GM23338 (cell line): ENCODE data around the gene LARGE1. TPM values are rescaled to one million over a fixed set of nuclear protein-coding genes. Genes with fewer than 3 reads are reported as not detected.

ENCODE experiments used
- ATAC-seq: fragments of 200-7000 bp; cut with Tn5 transposase; 3 replicates; pipeline ENCODE4 v1.9.1; 2020
- DNase-seq: peaks from one replicate; pipeline ENCODE4 v3.0.0-alpha.2; 2015; ENCODE audit warnings: low spot score
- H2AFZ ChIP-seq: fragments of 200-600 bp; sonication (generic); 2 replicates; pipeline ENCODE4 v1.8.0; 2016; ENCODE audit warnings: antibody characterized with exemption, mild to moderate bottlenecking, moderate library complexity
- H3F3A ChIP-seq: fragments of 200-600 bp; sonication (generic); replicated peaks from 2 replicates; pipeline ENCODE4 v1.8.0; 2017; ENCODE audit warnings: antibody characterized with exemption, mixed run types, low read depth
- H3K27ac ChIP-seq: fragments of 200-600 bp; sonication (generic); 2 replicates; pipeline ENCODE4 v1.6.1; 2016; ENCODE audit warnings: low read depth
- H3K27me3 ChIP-seq: fragments of 200-600 bp; sonication (generic); 2 replicates; pipeline ENCODE4 v1.8.0; 2016; ENCODE audit warnings: mild to moderate bottlenecking, mixed run types, moderate library complexity; ENCODE audit not compliant: insufficient read depth
- H3K36me3 ChIP-seq: fragments of 200-600 bp; sonication (generic); 2 replicates; pipeline ENCODE4 v1.8.0; 2016; ENCODE audit warnings: mild to moderate bottlenecking; ENCODE audit not compliant: insufficient read depth
- H3K4me1 ChIP-seq: fragments of 200-600 bp; sonication (generic); 2 replicates; pipeline ENCODE4 v1.8.0; 2016; ENCODE audit warnings: mild to moderate bottlenecking, moderate library complexity; ENCODE audit not compliant: insufficient read depth
- H3K4me2 ChIP-seq: fragments of 200-600 bp; sonication (generic); 2 replicates; pipeline ENCODE4 v1.7.1; 2017; ENCODE audit warnings: mixed run types
- H3K4me3 ChIP-seq: fragments of 200-600 bp; sonication (generic); 2 replicates; pipeline ENCODE4 v1.6.1; 2016; ENCODE audit warnings: mixed run types
- H3K79me2 ChIP-seq: fragments of 200-600 bp; sonication (generic); replicated peaks from 2 replicates; pipeline ENCODE4 v1.8.0; 2017; ENCODE audit warnings: mild to moderate bottlenecking; ENCODE audit not compliant: insufficient read depth
- H3K9me2 ChIP-seq: fragments of 200-600 bp; sonication (generic); 2 replicates; pipeline ENCODE4 v1.8.0; 2017; ENCODE audit not compliant: insufficient read depth
- H4K20me1 ChIP-seq: fragments of 200-600 bp; sonication (generic); replicated peaks from 2 replicates; pipeline ENCODE4 v1.8.0; 2017; ENCODE audit warnings: mild to moderate bottlenecking; ENCODE audit not compliant: insufficient read depth
- H3K27ac Mint-ChIP-seq: 2 replicates; pipeline ENCODE4 v1.8.0; 2020; ENCODE audit warnings: inconsistent platforms, mild to moderate bottlenecking, moderate library complexity, mixed read lengths
- H3K27me3 Mint-ChIP-seq: 3 replicates; pipeline ENCODE4 v1.8.0; 2022; ENCODE audit warnings: low read depth, mild to moderate bottlenecking, moderate library complexity, mixed read lengths, inconsistent platforms; ENCODE audit not compliant: insufficient read depth, poor library complexity
- H3K36me3 Mint-ChIP-seq: 3 replicates; pipeline ENCODE4 v1.8.0; 2021; ENCODE audit warnings: low read depth, mild to moderate bottlenecking, inconsistent platforms, moderate library complexity, mixed read lengths
- H3K4me1 Mint-ChIP-seq: 3 replicates; pipeline ENCODE4 v1.8.0; 2020; ENCODE audit warnings: mild to moderate bottlenecking, inconsistent platforms, mixed read lengths
- H3K4me3 Mint-ChIP-seq: 3 replicates; pipeline ENCODE4 v1.8.0; 2021; ENCODE audit warnings: moderate library complexity, mild to moderate bottlenecking, inconsistent platforms, mixed read lengths
- H3K9me3 Mint-ChIP-seq: 3 replicates; pipeline ENCODE4 v1.8.0; 2020; ENCODE audit warnings: moderate library complexity, mild to moderate bottlenecking, inconsistent platforms, mixed read lengths
- EZH2 ChIP-seq: fragments of 200-600 bp; sonication (generic); IDR thresholded peaks from one replicate; pipeline ENCODE4 v1.8.0; 2017; ENCODE audit warnings: antibody characterized with exemption, mild to moderate bottlenecking, low read depth; ENCODE audit not compliant: unreplicated experiment
- EZH2phosphoT487 ChIP-seq: fragments of 200-600 bp; sonication (generic); IDR thresholded peaks from one replicate; pipeline ENCODE4 v1.8.1; 2018; ENCODE audit warnings: antibody characterized with exemption; ENCODE audit not compliant: unreplicated experiment
- NANOG ChIP-seq: IDR thresholded peaks from 2 replicates; pipeline ENCODE4 v1.6.1; 2016; ENCODE audit warnings: antibody characterized with exemption, borderline replicate concordance
- POLR2AphosphoS5 ChIP-seq: IDR thresholded peaks from 2 replicates; pipeline ENCODE4 v1.6.1; 2016; ENCODE audit warnings: antibody characterized with exemption, low read depth
- REST ChIP-seq: IDR thresholded peaks from one replicate; pipeline ENCODE4 v1.6.1; 2018; ENCODE audit warnings: antibody characterized with exemption; ENCODE audit not compliant: unreplicated experiment
- ZNF114 ChIP-seq: fragments of 250-450 bp; sonication (Bioruptor Pico); IDR thresholded peaks from 2 replicates; pipeline ENCODE4 v1.5.0; 2020; ENCODE audit warnings: mild to moderate bottlenecking, moderate library complexity
- ZNF462 ChIP-seq: fragments of 250-450 bp; sonication (Bioruptor Pico); IDR thresholded peaks from 2 replicates; pipeline ENCODE4 v1.5.0; 2020; ENCODE audit warnings: mild to moderate bottlenecking, moderate library complexity
- polyA plus RNA-seq: library from polyadenylated mRNA; unstranded; fragments of >200 nt; fragmentation: Nextera tagmentation; extraction: Ambion mirVana; gene quantifications from 2 replicates; pipeline ENCODE4 v1.2.1, GENCODE V29; 2016
- total RNA-seq: library from RNA; depleted of rRNA; stranded (reverse); fragments of >200 nt; shearing (Covaris generic); gene quantifications from 2 replicates; pipeline ENCODE4 v1.2.3, GENCODE V29; 2014

The LARGE1 gene
- total and polyA plus RNA-seq, 2 experiments from 2014 or later = 12.8 to 75.6 TPM

GRCh38 chr22:33896575-33897447, 23.5 kb downstream of the LARGE1 start:
- Histone ChIP-seq H3K9me2 (no peaks in the 10 kb centered on the region), H3K79me2 (peaks cover 85% of the 10 kb centered on the region), H3K27me3 (no peaks in the 10 kb centered on the region), H3K27ac (peak overlapping the region; percentile 97), H3K4me1 (peaks cover 86% of the 10 kb centered on the region), H2AFZ (no peak overlapping the region), H3F3A (peaks cover 36% of the 10 kb centered on the region; the same call in 1 of the 2 replicates), H3K4me3 (peak overlapping the region; percentile 30), H3K4me2 (peak overlapping the region; percentile 66), H4K20me1 (peaks cover 11% of the 10 kb centered on the region), H3K36me3 (no peaks in the 10 kb centered on the region)
- peak; percentile 85 for ATAC-seq
- Mint-ChIP-seq H3K9me3 (peaks cover 9% of the 10 kb centered on the region), H3K4me1 (peaks cover 97% of the 10 kb centered on the region), H3K36me3 (peaks cover 23% of the 10 kb centered on the region), H3K27ac (peak overlapping the region; percentile 97), H3K27me3 (peaks cover 13% of the 10 kb centered on the region), H3K4me3 (peak overlapping the region; percentile 56)
- no peak for TF ChIP-seq POLR2AphosphoS5
- peak; percentile 33; the same call in 1 of the 2 replicates for TF ChIP-seq ZNF114 (CRISPR knock-in tag)
- peak; percentile 71; the same call in 1 of the 2 replicates for TF ChIP-seq NANOG
- TF ChIP-seq EZH2phosphoT487 = no peak
- peak; percentile 98 for TF ChIP-seq ZNF462
- no peak for TF ChIP-seq EZH2
- TF ChIP-seq REST = no peak
- peak; percentile 84 for DNase-seq
